ENCODE measurements around the gene DDX25. TPM values are rescaled to one million over a fixed set of nuclear protein-coding genes. Genes with fewer than 3 reads are reported as not detected.
"Not testable (repeated sequence)": the region's sequence is repeated elsewhere in the genome, so short reads cannot be mapped to it uniquely, and the experiment has no call there.

Gene DDX25
- total RNA-seq = not detected
- polyA plus RNA-seq = 0.05 TPM
- long read RNA-seq, donor 1 = 0 reads
- long read RNA-seq, donor 2 = 0 reads
- long read RNA-seq, donor 3 = 0 reads
- long read RNA-seq, donor 4 = 0 reads

DNA sequence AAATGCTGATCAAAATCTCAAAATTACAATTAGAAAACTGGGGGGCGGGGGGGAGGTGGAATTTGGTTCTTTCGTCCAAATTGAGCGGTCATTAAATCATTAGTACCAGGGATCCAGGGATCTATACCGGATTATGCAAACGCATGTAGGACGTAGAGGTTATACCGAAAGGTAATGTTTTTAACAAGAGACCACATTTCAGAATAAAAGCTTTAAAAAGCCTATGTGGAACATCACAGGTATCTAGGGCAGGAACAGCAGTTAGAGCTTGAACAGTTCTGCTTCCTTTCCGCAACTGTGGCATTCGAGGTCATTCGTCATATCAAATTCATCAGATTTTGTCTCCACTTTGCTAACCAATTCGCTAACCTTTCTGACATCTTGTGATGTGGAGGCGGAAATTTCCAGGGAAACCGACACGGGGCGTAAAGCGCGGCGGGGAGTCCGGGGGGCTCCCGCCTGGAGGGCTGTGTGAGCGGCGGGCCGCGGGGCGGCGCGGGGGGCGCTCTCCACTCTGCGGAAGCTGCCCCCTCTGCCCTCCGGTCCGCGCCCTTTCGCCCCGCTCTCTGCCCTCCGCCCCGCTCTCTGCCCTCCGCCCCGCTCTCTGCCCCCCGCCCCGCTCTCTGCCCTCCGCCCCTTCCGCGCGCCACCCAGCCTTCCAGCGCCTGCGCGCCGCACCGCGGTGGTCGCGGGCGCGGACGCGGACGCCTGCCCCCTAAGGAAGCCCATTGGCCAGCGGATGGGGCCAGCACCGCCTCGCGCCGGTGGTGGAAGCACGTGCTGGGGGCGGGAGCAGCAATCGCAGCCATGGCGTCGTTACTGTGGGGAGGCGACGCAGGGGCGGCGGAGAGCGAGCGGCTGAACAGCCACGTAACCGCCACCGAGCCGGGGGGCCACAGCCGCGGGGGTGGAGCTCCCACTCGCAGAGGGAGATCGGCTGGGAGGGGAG lies at the start of gene DDX25:
Gene DDX25 (plus strand): TSS at position 798 of the 949 bp plus-strand sequence. CDS start 10 bp downstream, at position 808.
- intact Hi-C loops (cut with DNase I) = no loop called here
- peak in 2 of 3 donors; percentile 33 to 63 for DNase-seq
- Histone ChIP-seq H3K27me3 (ENCODE audit: control insufficient read depth, insufficient read depth) (no peaks in the 10 kb centered on the region), H3K4me3 (ENCODE audit: low read length) (peak within 1 kb of the TSS; percentile 89), H3K27ac (ENCODE audit: low read length) (no peak within 1 kb of the TSS), H3K9me3 (ENCODE audit: control insufficient read depth, low read length) (no peaks in the 10 kb centered on the region), H3K4me1 (ENCODE audit: control insufficient read depth, insufficient read depth, low read length) (peaks cover 2% of the 10 kb centered on the region)
- 3% methylated on average over 81 of the region's 81 CpGs for WGBS
- ATAC-seq = peak; percentile 38 to 68

DNA sequence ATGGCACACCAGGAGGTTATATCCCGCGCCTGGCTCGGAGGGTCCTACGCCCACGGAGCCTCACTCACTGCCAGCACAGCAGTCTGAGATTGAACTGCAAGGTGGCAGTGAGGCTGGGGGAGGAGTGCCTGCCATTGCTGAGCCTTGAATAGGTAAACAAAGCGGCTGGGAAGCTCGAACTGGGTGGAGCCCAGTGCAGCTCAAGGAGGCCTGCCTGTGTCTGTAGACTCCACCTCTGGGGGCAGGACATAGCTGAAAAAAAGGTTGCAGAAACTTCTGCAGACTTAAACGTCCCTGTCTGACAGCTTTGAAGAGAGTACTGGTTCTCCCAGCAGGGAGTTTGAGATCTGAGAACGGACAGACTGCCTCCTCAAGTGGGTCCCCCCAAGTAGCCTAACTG lies 46.6 kb upstream of the DDX25 start:
- ATAC-seq; H3K9me3 ChIP-seq (ENCODE audit: control insufficient read depth, low read length); H3K4me3 ChIP-seq (ENCODE audit: low read length); H3K27ac ChIP-seq (ENCODE audit: low read length); DNase-seq; H3K4me1 ChIP-seq (ENCODE audit: control insufficient read depth, insufficient read depth, low read length); intact Hi-C loops (cut with DNase I); H3K27me3 ChIP-seq (ENCODE audit: control insufficient read depth, insufficient read depth): not testable (repeated sequence)
- 82% methylated on average over 9 of the region's 9 CpGs for WGBS

DNA sequence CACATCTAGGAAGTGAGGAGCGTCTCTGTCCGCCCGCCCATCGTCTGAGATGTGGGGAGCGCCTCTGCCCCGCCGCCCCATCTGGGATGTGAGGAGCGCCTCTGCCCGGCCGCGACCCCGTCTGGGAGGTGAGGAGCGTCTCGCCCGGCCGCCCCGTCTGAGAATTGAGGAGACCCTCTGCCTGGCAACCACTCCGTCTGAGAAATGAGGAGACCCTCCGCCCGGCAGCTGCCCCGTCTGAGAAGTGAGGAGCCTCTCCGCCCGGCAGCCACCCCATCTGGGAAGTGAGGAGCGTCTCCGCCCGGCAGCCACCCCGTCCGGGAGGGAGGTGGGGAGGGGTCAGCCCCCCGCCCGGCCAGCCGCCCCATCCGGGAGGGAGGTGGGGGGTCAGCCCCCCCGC lies 41.5 kb upstream of the DDX25 start:
- DNase-seq; H3K27ac ChIP-seq (ENCODE audit: low read length); H3K4me1 ChIP-seq (ENCODE audit: control insufficient read depth, insufficient read depth, low read length); ATAC-seq; intact Hi-C loops (cut with DNase I); H3K27me3 ChIP-seq (ENCODE audit: control insufficient read depth, insufficient read depth); H3K4me3 ChIP-seq (ENCODE audit: low read length); H3K9me3 ChIP-seq (ENCODE audit: control insufficient read depth, low read length): not testable (repeated sequence)
- 96% methylated on average over 31 of the region's 33 CpGs for WGBS

DNA sequence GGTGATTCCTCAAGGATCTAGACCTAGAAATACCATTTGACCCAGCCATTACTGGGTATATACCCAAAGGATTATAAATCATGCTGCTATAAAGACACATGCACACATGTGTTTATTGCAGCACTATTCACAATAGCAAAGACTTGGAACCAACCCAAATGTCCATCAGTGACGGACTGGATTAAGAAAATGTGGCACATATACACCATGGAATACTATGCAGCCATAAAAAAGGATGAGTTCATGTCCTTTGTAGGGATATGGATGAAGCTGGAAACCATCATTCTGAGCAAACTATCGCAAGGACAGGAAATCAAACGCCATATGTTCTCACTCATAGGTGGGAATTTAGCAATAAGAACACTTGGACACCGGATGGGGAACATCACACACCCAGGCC lies 39.0 kb upstream of the DDX25 start:
- WGBS = 89% methylated on average over 4 of the region's 4 CpGs

DNA sequence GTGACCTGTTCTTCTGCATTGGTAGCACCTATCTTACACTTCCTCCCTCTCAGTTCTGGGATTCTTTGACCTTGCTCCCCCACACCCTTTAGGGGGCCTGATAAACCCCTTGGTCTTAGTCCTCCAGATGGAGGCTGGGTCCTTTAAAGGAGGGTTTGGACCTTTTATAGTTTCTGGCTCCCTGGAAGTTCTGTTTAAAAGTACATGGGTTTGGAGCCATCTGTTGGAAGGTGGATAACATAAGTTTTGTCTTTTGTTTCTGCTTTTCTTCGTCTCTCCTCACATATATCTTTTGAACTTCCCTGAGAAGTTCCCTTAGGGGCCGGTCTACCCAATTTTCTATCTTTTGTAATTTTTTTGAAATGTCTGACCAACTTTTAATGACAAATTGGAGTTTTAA lies 34.8 kb upstream of the DDX25 start:
- H3K9me3 ChIP-seq (ENCODE audit: control insufficient read depth, low read length) = no peaks in the 10 kb centered on the region
- no peaks in the 10 kb centered on the region for H3K27me3 ChIP-seq (ENCODE audit: control insufficient read depth, insufficient read depth)
- H3K4me3 ChIP-seq (ENCODE audit: low read length) = no peak overlapping the region
- DNase-seq = no peak
- no peak overlapping the region for H3K27ac ChIP-seq (ENCODE audit: low read length)
- intact Hi-C loops (cut with DNase I) = no loop called here
- 62% methylated on average over 2 of the region's 2 CpGs for WGBS
- ATAC-seq = no peak
- no peaks in the 10 kb centered on the region for H3K4me1 ChIP-seq (ENCODE audit: control insufficient read depth, insufficient read depth, low read length)

More for the DNA sequence above, 39.0 kb upstream of the DDX25 start:
- intact Hi-C loops (cut with DNase I); H3K9me3 ChIP-seq (ENCODE audit: control insufficient read depth, low read length); H3K27ac ChIP-seq (ENCODE audit: low read length); H3K27me3 ChIP-seq (ENCODE audit: control insufficient read depth, insufficient read depth); H3K4me1 ChIP-seq (ENCODE audit: control insufficient read depth, insufficient read depth, low read length); DNase-seq; H3K4me3 ChIP-seq (ENCODE audit: low read length); ATAC-seq: not testable (repeated sequence)

DNA sequence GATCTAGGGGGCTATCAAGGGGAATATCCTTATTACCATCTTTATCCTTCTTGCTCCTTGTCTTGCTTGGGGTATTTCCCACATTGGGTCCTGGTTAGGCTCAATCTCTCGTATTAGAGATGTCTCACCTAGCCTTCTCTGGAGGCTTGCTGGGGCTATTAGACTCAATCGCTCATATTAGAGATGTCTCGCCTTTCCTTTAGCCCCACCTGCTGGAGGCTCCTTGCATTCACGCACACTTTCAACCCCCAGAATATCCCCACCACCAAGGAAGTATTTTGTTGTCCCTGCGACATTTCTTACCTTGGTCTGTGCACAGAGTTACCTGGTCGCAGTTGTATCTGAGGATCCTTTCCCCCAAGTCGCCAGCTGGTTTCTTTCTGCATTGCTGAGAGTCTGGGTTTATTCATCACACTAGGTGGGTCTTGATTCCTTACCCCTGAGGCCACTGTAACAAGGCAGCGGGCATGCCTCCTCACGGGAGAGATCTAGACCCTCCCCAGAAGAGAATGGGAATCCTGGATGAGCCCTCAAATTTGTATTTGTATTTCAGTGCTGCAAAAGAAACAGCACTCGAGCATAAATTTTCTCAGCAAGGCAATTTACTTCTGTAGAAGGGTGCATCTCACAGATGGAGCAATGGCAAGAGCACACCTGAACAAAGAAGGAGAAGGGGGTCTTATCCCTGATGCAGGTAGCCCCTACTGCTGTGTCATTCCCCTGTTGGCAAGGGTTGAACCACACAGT lies 32.7 kb upstream of the DDX25 start:
- no peaks in the 10 kb centered on the region for H3K27me3 ChIP-seq (ENCODE audit: control insufficient read depth, insufficient read depth)
- DNase-seq (peak in 1 of 3 donors; percentile 63), ATAC-seq (no peak)
- no peaks in the 10 kb centered on the region for H3K4me1 ChIP-seq (ENCODE audit: control insufficient read depth, insufficient read depth, low read length)
- intact Hi-C loops (cut with DNase I) = loop anchor here in 3 of 4 donors (5.0 to 10.0 kb wide), 3 partner anchors 227 to 909 kb away; partner anchors contain the start of gene CHEK1 (in 1 of the 3)
- 75% methylated on average over 10 of the region's 10 CpGs for WGBS
- H3K9me3 ChIP-seq (ENCODE audit: control insufficient read depth, low read length) = no peaks in the 10 kb centered on the region
- H3K27ac ChIP-seq (ENCODE audit: low read length) = no peak overlapping the region
- no peak overlapping the region for H3K4me3 ChIP-seq (ENCODE audit: low read length)

DNA sequence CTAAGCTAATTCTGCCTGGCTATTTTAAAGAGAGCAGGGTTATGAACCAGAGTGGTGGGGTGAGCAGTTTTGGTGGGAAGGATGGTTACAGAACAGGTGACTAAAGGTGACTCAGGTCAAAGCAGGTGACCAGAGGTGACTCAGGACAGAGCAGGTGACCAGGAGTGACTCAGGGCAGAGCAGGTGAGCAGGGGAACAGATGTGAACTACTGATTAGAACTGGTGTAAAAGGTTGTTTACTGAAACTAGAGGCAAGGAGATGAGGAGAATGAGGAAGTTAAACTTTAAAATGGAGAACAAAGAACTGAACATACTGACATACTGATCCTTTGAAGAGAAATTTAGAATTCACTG lies 32.2 kb upstream of the DDX25 start:
- intact Hi-C loops (cut with DNase I) = loop anchor here in 3 of 4 donors (5.0 to 10.0 kb wide), 3 partner anchors 227 to 910 kb away; partner anchors contain the start of gene CHEK1 (in 1 of the 3)
- H3K4me3 ChIP-seq (ENCODE audit: low read length) = no peak overlapping the region
- H3K27ac ChIP-seq (ENCODE audit: low read length) = no peak overlapping the region
- H3K27me3 ChIP-seq (ENCODE audit: control insufficient read depth, insufficient read depth) = no peaks in the 10 kb centered on the region
- no peaks in the 10 kb centered on the region for H3K4me1 ChIP-seq (ENCODE audit: control insufficient read depth, insufficient read depth, low read length)
- no peaks in the 10 kb centered on the region for H3K9me3 ChIP-seq (ENCODE audit: control insufficient read depth, low read length)
- DNase-seq (no peak), ATAC-seq (no peak)

DNA sequence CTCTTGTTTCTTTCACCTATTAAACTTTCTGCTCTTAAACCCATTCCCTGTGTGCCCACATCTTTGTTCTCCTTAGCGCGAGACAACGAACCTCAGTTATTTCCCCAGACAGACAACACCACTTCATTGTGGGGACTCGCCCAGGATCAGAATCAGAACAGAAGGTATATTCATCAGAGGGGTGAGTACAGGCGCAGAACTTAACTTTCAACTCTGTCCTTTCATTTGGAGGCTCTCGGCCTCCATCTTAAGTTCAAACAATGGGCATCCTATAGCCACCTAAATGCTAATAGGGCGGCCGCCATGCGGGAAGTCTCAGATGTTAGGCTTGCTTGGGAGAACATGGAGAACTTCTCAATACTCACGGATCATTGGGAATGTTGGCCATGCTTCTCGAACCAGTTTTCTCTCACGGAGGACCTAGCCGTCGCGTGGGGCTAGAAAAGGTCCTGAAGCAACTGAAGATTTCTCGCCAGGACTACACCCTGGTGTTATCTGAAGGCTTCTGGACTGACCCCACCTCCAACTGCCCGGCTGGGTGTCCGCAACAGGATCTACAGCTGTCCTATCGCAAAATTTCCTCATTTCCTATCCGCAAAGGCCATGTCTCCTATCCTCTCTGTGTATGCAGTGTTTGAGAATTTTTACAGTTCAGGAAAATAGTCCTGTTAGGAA lies 30.3 kb upstream of the DDX25 start:
- Histone ChIP-seq H3K27me3 (ENCODE audit: control insufficient read depth, insufficient read depth) (no peaks in the 10 kb centered on the region), H3K9me3 (ENCODE audit: control insufficient read depth, low read length) (no peaks in the 10 kb centered on the region), H3K4me1 (ENCODE audit: control insufficient read depth, insufficient read depth, low read length) (no peaks in the 10 kb centered on the region), H3K27ac (ENCODE audit: low read length) (no peak overlapping the region), H3K4me3 (ENCODE audit: low read length) (no peak overlapping the region)
- ATAC-seq = peak; percentile 66 to 70
- intact Hi-C loops (cut with DNase I) = loop anchor here in 3 of 4 donors (5.0 to 10.0 kb wide), 3 partner anchors 229 to 912 kb away; partner anchors contain the start of gene CHEK1 (in 1 of the 3)
- DNase-seq = peak in 1 of 3 donors; percentile 39
- 70% methylated on average over 20 of the region's 20 CpGs for WGBS

DNA sequence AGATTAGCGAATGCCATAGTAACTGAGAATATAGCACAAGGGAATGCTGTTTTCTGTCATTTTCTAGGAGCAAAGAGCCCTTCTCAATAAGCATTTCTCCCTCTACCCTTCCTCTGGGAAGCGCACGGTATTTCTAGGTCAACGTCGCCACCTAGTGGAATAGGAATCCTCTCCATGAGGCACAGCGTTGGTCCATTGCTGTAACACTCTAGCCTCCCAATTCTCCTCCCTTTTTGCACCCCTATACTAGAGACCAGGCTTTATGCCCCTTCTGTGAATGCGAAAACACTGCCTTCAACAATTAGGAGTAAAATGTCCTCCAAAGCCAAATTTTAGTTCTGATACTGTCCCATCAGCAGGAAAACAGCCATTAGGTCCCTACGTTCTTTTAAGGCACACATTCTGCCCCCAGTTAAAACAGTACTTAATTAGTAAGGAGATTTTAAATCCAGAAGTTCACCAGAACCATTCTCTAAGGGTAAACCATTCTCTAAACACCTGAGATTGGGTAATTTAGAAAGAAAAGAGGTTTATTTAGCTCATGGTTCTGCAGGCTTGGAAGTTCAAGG lies 29.7 kb upstream of the DDX25 start:
- Histone ChIP-seq H3K4me3 (ENCODE audit: low read length) (no peak overlapping the region), H3K4me1 (ENCODE audit: control insufficient read depth, insufficient read depth, low read length) (no peaks in the 10 kb centered on the region), H3K27me3 (ENCODE audit: control insufficient read depth, insufficient read depth) (no peaks in the 10 kb centered on the region), H3K27ac (ENCODE audit: low read length) (no peak overlapping the region), H3K9me3 (ENCODE audit: control insufficient read depth, low read length) (no peaks in the 10 kb centered on the region)
- intact Hi-C loops (cut with DNase I) = loop anchor here in 3 of 4 donors (5.0 to 10.0 kb wide), 3 partner anchors 230 to 912 kb away; partner anchors contain the start of gene CHEK1 (in 1 of the 3)
- ATAC-seq (peak; percentile 97 to 99), DNase-seq (peak in 2 of 3 donors; percentile 46 to 62)
- WGBS = 13% methylated on average over 8 of the region's 8 CpGs

DNA sequence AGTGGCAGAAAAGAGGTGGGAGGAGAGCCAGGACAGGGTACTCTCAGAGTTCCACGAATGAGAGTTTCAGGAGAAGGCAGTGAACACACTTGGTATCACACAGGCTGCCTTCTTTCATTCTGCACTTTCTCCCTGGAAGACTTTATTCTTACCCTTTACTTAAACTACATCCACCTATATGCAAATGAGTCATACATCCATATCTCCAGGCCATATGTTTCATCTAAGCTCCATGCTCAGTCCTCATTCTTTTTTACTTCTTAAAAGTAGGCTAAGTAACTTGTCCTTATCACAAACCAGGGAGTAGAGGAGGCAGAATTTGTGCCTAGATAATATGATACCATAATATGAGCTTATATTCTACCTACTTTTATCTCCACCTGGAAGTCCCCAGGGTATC lies 23.0 kb upstream of the DDX25 start:
- 69% methylated on average over 1 of the region's 1 CpG for WGBS
- H3K27ac ChIP-seq (ENCODE audit: low read length) = no peak overlapping the region
- no peak for ATAC-seq
- H3K27me3 ChIP-seq (ENCODE audit: control insufficient read depth, insufficient read depth) = no peaks in the 10 kb centered on the region
- no peak for DNase-seq
- H3K9me3 ChIP-seq (ENCODE audit: control insufficient read depth, low read length) = no peaks in the 10 kb centered on the region
- no peaks in the 10 kb centered on the region for H3K4me1 ChIP-seq (ENCODE audit: control insufficient read depth, insufficient read depth, low read length)
- H3K4me3 ChIP-seq (ENCODE audit: low read length) = no peak overlapping the region
- intact Hi-C loops (cut with DNase I) = no loop called here

Measured in right cardiac atrium (tissue), 5 donors.